HG03469 (cell line): ENCODE measurements around the gene C1QTNF12.

Experiments
- ATAC-seq: cut with Tn5 transposase; IDR thresholded peaks from one replicate; pipeline ENCODE4 v1.9.1; 2021; ENCODE audit warnings: mild to moderate bottlenecking, moderate library complexity, moderate number of reproducible peaks; ENCODE audit not compliant: unreplicated experiment

C1QTNF12 gene

DNA sequence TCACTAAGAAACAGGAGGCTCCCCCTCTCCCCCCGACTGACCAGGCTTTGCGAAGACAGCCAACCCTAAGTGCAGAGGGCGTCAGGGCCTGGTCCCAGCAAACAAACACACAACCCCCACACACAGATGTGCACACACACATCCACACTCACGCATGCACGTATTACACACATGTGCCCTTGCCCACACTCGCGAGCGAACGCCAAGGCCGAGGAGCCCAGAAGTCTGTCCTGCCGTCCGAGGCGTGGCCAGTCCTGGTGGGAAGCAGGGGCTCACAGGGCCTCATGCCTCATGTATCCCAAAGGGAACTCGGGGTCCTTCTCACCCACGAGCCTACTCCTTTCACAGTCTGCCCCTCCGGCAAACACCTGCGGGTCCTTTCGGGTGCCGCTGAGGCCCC is 16.8 kb downstream of the C1QTNF12 start:
- no peak for ATAC-seq

DNA sequence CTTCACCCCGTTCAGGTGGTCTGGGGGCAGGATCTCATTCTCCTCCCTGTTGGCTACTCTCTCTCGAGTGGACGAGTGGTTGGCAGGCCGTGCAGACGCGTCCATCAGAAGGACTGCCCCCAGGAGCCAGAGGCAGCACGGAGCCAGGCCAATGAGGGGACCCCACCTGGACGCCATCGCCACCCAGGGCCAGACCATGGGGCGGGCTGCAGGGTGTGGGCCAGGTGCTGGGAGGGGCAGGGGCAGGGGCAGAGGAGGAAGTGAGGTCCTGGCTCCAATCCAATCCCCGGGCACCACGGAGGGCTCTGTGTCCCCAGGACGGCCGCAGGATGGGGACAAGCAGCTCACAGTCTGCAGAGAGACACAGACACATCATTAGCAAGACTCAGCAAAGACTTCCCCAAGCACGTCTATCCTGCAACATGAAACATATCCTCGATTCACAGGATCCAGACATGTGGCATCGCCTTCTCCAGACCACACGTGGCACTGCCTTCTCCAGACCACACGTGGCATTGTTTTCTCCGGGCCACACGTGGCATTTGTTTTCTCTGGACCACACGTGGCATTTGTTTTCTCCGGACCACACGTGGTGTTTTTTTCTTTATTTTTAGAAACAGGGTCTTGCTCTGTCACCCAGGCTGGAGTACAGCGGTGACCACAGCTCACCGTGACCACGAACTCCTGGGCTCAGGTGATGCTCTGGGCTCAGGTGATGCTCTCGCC is 17.8 kb downstream of the C1QTNF12 start:
- no peak for ATAC-seq

DNA sequence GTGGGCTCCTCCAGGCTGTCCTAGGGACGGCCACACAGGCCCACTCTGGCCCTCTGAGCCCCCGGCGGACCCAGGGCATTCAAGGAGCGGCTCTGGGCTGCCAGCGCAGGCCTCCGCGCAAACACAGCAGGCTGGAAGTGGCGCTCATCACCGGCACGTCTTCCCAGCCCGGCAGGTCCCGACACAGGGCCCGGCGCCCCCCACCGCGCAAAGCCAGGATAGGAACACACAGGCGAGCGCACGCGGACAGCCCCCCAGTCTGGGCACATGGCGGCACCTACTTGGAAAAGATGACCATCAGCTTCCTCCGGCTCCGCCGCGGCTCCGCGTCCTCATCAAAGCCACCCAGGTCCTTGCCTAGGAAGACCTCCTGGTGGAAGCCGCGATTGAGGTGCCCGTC is 18.3 kb downstream of the C1QTNF12 start:
- ATAC-seq: no peak

DNA sequence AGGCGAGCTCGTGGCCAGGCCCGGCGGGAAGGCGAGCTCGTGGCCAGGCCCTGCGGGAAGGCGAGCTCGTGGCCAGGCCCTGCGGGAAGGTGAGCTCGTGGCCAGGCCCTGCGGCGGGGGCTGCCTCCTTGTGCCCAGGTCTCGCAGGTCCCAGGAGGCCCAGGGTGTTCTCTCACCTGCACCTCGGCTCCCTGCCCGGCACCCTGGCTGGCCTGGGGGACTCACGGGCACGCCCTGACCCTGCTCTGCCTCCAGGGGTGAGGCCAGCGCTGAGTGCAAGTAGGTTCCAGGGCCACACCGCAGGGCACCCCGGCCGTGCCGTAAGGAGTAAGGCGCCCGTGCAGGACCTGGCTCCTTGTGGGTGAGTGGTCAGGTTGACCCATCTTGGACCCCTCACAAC is 19.1 kb downstream of the C1QTNF12 start:
- no peak for ATAC-seq

DNA sequence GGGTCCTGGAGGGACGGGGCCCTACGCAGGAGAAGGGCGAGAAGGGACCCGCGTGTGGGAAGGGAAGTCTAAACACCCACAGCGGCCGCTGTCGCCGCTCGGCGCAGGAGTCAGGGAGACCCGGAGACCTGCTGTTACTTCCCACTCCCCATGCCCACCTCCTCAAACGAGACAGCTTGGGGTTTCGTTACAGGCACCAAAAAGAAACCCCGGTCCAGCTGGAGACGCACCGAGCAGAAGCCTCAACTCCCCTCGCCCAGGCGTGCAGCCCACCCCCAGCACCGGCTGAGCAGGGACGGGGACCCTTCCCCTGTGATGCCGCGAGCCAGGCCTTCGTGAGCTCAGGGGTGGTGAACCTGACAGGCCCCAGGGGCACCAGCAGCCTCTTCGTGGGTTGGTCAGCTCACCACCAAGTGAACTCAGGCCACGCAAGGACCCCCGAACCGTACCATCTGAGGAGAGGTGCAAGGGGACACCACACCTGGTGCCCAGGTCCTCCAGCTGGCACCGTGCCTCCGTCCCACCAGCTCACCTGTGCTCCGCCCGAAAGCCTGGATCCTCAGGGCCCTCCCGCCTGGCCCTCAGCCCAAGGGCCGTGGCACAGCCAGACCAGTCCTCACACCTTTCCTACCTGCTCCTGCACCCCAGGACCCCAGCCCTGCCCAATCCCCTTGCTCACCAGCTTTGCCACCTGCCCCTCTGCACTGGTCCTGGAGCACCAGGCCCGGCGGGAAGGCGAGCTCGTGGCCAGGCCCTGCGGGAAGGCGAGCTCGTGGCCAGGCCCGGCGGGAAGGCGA is 19.8 kb downstream of the C1QTNF12 start:
- ATAC-seq: no peak

DNA sequence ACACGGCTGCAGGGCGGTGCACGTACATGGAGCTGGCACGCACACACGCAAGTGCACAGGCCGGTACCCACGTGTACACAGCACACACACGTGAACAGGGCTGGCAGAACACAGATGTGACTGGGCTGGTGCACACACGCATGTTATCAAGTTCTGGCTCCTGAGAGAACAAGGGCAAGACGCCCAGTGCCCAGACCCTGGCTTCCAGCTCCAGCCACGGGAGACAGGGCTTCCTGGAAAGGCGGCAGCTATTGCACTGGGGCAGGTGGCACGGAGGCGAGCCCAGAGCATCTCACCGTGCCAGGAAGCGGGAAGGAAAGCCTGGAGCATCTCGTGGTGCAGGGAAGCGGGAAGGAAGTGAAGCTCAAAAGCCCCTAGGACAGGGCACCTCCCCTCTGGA is 20.6 kb downstream of the C1QTNF12 start:
- ATAC-seq: no peak

DNA sequence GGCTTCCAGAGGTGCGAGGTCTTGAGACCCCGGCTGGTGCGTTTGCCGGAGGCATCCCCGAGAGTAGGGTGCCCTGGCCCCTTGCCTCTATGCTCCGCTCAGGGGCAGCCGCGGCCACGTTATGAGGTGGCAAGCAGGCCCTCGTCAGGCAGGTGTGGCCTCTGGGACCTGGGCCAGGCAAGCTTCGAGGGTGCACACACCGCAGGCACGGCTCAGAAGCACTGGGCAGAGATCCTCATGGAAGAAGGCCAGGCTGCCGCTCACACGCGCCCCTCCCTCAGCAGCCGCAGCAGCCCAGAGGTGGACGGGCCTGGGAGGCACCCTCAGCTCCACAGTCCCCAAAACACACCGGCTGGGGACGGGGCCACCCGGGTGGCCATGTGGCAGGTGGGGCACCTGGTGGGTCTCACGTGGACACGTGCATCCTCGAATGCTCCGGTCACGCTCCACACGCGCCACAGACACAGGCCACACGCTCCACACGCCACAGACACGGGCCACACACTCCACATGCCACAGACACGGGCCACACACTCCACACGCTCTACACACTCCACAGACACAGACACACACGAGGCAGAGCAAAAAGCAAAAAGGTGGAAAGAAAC is 21.2 kb downstream of the C1QTNF12 start:
- ATAC-seq: no peak

DNA sequence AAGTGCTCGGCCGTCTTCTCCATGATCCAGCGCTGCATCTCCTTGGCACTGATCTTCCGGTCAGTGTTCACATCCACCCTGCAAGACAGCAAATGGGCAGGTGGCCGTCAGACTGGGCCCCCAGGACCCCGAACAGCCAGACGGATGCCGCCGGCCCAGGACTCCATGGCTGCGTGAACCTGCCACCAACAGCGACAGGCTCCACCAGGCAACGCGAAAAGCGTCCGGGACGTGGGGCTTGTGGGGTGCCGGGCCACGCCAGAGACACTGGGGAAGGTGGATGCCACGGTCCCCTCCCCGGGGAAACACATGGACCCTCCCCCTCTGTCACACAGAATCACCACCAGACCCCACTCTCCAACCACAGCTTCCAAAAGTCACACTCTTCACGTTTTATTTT is 22.6 kb downstream of the C1QTNF12 start:
- ATAC-seq: no peak

DNA sequence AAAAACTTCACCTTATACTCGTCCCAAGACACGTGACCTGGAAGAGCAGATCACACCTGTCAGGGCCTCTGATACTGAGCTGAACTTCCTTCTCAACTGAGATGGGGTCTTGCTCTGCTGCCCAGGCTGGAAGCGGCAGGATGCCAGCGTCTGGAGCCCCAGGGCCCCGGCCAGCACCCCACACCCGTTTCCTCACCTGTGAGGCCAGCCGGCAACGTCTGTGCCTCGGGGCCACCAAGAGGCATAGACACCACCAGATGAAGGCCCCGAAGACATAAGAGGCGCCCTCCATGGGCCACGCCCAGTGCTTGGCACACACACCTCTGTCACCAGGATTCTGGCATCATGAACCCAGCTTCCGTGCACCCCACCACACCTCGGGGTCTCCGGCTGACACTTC is 23.2 kb downstream of the C1QTNF12 start:
- ATAC-seq: no peak

DNA sequence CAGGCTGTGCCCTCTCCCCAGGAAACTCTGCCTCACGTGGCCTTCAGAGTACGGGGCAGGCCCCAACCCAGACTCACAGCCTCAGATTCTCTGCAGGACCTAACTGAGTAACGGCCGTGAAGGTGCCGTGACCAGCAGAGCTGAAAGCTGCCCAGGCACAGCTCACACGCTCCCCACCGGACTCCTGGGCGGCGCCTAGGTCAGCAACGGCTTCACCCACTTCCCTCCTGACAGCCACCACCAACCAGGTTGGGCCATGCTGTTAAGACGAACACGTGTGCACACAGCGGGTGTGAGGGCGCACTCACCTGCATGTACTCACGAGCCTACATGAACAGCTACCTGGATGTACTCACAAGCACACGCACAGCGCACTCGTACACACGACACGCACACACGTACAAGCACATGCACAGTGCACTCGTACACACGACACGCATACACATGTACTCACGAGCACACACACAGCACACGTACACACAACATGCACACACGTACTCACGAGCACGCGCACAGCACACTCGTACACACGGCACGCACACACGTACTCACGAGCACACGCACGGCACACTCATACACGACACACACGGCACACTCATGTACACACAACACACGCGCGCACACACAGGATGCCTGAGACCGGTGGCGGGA is 23.8 kb downstream of the C1QTNF12 start:
- ATAC-seq: no peak

DNA sequence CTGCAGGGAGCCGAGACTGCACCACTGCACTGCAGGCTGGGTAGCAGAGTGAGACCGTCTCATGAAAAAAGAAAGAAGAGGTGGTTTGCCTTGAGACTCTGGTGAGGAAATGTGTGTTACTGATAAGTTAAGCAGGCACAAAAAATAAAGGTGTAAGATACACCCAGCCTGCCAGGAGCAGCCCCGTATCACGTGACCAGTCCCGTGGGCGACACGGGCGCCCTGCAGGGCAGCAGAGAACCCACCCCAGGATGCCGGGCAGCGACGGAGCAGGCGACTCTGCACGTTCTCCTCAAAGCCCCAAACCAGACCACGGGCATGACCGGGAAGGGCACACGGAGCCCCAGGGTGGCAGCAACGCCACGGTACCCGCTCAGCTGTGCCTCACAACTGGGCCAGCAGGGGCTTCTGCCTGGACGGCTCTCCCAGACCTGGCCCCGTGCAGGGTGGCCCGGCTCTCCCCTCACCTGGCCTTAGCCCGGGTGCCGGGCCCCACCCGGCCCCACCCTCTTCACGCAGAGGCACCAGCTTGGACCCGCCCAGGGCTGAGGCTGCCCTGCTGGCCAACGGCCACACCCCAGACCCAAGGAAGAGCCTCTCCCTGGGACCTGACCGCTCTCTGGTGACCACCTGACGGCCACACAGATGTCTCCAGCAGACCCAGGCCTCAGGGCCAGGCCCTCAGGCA is 24.5 kb downstream of the C1QTNF12 start:
- no peak for ATAC-seq

DNA sequence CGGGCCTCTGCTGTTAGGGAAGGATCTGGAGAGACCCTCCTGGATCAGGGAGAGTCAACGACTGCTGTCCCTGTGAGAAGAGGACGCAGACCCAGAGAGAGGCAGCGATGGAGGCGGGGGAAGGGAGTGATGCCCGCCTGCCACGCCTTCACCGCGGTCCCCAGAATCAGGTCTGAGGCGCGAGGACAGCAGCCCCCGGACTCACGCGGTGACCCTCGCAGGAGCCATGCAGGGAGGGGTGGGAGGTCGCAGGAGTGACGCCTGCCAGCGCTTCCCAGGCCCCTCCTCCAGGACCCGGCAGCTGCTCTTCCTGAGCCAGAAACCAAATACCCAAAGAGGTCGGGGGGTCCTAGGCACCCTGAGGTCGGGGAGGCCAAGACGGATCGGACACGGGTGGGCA is 26.3 kb downstream of the C1QTNF12 start:
- no peak for ATAC-seq

DNA sequence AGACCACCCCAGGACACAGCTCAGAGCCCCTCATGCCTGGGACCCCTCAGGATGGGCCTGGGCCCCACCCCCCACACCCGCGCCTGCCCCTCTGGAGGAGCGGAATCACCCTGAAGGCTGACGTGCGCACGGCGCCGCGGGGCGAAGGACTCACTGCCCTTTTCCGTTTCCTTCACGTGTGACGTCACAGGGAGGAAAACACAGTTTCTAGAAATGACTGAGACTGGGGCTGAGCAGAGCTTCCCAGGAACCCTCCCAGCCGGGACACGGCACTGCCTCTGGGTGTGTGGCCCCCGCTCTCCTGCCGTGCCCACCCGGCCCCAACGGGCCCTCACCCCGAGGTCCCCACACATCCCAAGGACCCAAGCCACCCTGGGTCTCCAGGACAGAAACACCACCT is 27.2 kb downstream of the C1QTNF12 start:
- no peak for ATAC-seq

DNA sequence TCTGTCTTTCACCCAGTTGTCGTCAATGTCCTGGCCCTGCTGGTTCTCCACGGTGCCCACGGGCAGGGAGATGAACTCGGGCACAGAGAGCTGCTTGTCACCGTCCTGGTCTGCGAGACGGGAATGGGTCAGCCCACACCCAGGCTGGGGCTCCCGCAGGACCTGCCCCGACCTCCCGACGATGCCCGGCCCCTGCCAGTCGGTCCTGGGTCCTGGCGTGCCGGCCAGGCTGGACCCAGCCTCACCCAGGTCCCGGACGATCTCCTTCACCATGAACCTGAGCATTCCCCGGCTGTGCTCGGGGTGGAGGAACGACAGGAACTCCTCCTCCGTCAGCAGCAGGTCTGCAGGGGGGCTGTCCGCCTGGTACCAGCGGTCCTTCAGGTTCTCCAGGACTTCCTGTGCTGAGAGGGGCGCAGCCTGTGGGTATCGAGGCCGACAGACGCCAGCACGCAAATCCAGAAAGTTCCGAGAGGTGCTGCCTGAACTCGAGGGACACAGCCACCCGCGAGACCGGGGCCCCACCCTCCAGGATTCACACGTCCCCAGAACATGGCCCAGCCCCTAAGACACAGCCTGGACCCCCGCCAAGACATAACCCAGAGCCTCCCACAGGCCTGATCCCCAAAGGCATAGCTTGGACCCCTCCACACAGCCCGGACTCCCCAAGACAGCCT is 27.9 kb downstream of the C1QTNF12 start:
- ATAC-seq: no peak

DNA sequence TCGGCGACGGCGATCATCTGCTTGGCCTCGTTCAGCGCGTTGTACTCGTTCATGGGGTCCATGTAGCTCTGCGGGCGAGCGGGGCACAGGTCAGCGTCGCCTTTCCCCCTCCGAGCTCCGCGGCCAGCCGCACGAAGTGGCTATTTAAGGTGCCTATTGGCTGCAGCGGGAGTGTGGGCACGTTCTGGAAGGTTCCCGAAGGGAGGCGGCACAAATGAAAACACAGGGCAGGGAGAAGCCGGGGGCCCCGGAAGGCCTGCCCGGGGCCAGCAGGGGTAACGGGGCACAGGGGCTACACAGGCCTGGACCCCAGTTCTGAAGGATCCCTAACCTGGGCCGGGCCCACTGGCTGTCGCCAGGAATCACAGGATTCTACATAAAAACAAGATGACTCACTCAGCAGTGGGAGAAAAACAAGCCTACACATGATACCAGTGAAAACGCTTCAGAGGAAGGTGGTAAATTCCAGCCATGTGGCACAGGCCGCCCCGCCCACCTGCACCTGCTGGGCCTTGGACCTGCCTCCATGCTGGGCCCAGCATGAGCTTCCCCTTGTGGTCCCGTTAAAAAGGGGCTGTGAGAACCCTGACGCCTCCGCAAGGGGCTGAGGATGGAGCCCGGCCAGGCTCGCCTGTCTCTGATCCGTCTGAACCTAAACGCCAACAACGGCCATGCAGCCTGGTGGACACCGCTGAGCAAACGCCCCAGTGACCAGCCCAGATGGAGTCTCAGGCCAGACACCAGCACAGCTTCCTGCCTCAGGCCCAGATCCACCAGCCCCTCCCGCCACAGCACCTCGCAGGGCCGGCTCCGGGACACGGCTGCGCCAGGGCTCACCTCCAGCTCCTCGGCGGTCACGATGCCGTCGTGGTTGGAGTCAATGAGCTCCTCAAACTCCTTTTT is 28.6 kb downstream of the C1QTNF12 start:
- no peak for ATAC-seq

DNA sequence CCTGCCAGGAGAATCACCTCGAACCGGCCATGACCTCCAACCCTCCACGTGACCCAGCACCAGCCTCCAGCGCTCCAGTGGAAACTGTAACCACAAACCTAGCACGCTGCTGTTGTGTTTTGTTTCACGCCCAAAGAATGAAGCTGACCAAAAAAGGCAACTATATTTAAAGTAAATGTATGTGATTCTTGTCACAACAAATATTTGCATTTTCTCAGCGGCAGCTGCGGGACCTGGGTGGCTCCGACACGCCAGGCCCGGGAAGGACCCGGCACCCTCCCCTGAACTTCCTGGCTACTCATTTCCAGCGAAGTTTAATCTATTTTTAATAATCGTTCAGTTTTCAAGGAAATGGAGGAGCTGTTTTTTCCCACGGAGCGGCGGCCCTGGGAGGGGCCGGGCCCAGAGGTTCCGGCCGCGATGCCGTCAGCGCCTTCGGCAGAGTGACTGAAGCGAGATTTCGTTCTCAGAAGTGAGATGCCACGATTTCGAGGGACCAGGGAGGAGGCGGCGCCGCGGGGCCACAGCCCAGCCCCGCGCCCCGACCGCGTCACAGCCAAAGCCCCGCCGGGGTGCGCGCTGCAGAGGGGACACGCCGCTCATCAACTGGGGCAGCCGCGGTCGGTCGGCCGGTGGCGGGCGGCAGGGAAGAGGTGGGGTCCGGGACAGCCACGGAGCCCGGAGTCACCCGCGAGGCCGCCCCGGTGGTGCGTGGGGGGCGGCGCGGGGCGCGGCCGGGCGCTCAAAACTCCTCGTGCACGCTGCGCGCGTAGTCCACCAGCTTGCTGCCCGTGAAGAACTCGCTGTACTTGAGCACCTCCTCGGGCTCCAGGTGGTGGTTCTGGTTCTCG is 29.5 kb downstream of the C1QTNF12 start:
- no peak for ATAC-seq

DNA sequence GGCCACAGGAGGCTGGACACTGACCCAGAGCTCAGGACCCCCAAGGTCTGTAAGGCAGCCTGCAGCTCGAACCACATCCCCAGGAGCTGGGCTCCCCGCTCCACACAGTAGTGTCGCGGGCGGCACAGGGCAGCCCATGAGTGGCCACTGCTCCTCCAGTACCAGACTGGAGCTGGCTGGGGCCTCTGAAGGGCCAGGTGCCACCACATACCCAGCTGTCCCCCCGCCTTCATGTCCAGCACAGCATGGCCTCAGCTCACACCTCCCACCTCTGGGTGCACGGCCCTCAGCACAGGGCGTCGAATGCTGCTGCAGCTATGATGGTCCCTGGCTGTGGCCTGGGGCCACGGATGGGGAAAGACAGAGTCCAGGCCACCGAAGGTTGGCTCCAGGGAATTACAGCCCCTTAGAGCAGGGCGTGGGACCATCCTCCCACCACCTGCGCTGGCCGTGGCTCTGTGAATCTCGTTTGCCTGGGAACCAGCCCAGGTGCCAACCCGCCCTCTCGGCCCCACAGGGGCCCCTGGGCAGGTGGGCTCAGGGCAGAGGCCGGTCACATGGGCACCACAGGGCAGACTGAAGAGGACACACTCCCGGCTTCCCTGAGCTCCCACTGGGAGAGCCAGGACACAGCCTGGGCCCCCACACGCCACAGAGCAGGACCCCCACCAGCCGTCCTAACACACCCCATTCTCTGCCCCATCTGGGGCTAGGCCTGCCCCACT is 30.5 kb downstream of the C1QTNF12 start:
- ATAC-seq: no peak
